ENCODE results near the gene AQP11. TPM values are rescaled to one million over a fixed set of nuclear protein-coding genes. Genes with fewer than 3 reads are reported as not detected.
A peak's percentile ranks its signal among the peaks of the same experiment; 100 is the strongest.

AQP11 gene
- polyA plus RNA-seq, 1 experiment: 1.2 TPM

DNA sequence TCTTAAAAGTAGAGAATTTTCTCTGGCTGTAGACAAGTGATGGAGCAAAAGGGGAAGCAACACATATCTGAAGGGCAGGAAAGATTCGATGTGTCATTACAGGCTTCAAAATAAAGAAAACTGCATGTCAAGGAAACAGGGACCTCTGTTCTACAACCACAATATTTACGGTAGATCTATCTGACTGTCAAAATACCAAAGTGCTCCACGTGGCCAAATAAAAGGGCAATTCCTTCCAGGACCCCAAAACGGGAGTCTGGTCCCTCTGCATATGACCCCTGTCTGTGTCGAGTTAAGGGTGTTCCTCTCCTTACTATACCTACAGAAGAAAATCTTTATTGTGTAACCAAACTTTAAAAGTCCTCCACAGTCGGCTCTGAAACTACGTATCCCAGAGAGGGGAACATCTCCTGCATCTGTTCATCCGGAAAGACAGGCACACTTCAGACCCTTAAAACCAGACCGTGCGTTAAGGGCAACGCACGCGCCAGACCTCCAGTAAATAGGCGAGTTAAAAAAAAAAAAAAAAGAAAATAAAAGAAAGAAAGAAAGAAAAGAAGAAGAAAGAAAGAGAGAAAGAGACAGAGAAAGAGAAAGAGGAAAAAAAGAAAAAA is 47.1 kb downstream of the AQP11 start:
- TF ChIP-seq, protein P1, sequence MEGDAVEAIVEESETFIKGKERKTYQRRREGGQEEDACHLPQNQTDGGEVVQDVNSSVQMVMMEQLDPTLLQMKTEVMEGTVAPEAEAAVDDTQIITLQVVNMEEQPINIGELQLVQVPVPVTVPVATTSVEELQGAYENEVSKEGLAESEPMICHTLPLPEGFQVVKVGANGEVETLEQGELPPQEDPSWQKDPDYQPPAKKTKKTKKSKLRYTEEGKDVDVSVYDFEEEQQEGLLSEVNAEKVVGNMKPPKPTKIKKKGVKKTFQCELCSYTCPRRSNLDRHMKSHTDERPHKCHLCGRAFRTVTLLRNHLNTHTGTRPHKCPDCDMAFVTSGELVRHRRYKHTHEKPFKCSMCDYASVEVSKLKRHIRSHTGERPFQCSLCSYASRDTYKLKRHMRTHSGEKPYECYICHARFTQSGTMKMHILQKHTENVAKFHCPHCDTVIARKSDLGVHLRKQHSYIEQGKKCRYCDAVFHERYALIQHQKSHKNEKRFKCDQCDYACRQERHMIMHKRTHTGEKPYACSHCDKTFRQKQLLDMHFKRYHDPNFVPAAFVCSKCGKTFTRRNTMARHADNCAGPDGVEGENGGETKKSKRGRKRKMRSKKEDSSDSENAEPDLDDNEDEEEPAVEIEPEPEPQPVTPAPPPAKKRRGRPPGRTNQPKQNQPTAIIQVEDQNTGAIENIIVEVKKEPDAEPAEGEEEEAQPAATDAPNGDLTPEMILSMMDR (IDR thresholded peaks at IDR 0.05; ENCODE audit: insufficient read depth, low read depth, low read length): no peak
- DNase-seq (ENCODE audit: low read depth): no peak
- CTCF ChIA-PET: no interaction called here
- H3K4me3 ChIP-seq (ENCODE audit: low read depth, low read length): peak overlapping the region; percentile 66
- POLR2A ChIA-PET: no interaction called here
- no peaks in the 10 kb centered on the region for H3K27me3 ChIP-seq (ENCODE audit: control insufficient read depth, insufficient read depth, low read length)
- no peaks in the 10 kb centered on the region for H3K36me3 ChIP-seq (ENCODE audit: control insufficient read depth, insufficient read depth, low read length)

DNA sequence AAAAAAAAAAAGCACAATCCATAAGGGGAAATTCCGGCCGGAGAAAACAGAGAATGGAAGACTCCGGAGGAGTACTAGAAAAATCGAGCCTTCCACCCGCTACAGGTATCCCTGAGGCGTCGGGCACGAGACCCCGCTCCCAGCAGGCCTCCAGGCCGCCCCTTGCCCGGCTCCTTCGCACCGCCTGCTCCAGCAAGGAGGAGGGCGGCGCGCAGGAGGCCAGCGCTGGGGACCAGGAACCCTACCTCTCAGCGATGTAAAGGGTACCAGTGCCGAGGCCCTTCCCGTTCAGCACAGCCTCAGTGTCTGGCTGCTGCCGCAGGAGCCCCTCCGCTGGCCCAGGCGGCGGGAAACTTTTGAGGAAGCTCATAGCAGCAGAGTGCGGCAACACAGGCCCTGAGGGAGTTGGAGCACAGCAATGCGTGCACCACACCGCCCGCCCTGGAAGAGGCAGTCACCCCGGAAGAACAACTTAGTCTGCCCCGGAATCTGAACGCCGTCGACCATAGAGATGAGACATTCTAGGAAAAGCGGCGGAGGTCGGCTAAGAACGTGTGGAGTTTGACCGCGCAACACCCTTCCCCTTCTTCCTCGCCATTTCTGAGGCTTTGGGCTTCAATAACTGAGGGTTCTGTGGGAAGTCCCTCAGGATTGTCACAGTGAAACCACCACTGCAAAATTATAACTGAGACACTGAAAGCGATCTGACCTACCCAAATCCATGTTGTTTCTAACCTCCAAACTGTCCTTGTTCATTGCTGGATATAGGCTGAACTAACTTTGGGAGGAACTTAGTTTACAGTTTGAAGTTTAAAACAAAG is 47.8 kb downstream of the AQP11 start, which contains the start of gene CLNS1A:
Gene CLNS1A, minus strand, starts transcription at position 450 of the 821 bp plus-strand sequence. Its CDS starts 80 bp downstream, at position 370.
- POLR2A ChIA-PET: no interaction called here
- DNase-seq (ENCODE audit: low read depth): peak; percentile 46
- Histone ChIP-seq H3K4me3 (ENCODE audit: low read depth, low read length) (peak within 1 kb of the TSS; percentile 66), H3K36me3 (ENCODE audit: control insufficient read depth, insufficient read depth, low read length) (no peaks in the 10 kb centered on the region), H3K27me3 (ENCODE audit: control insufficient read depth, insufficient read depth, low read length) (no peaks in the 10 kb centered on the region)
- TF ChIP-seq, protein P1 (IDR thresholded peaks at IDR 0.05; ENCODE audit: insufficient read depth, low read depth, low read length): peak; percentile 11; the same call in 1 of the 2 replicates
- CTCF ChIA-PET: no interaction called here

DNA sequence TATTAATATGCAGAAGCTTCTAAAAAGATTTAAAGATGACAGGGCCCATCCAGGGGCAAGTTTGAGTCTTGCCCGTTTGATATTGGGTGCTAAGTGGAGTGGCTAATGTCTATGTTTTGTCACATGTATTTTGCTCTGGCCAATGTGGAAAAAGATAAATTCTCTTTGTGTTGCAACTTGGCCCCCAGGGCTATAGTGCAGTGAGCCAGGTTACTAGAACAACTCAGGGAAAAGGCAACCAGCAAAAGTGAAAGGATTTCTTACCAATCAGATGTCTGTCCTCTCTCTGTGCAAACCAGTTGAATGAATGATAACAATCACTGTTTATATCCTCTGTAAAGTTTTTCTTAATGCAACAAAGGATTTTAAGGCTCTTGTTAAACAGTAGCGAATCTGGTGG is 52.5 kb downstream of the AQP11 start:
- TF ChIP-seq, protein P1 (IDR thresholded peaks at IDR 0.05; ENCODE audit: insufficient read depth, low read depth, low read length): no peak
- ChIA-PET CTCF (no interaction called here), POLR2A (no interaction called here)
- no peaks in the 10 kb centered on the region for H3K27me3 ChIP-seq (ENCODE audit: control insufficient read depth, insufficient read depth, low read length)
- no peaks in the 10 kb centered on the region for H3K36me3 ChIP-seq (ENCODE audit: control insufficient read depth, insufficient read depth, low read length)
- no peak for DNase-seq (ENCODE audit: low read depth)
- H3K4me3 ChIP-seq (ENCODE audit: low read depth, low read length): no peak overlapping the region

- no peaks in the 10 kb centered on the region for H3K27me3 ChIP-seq (ENCODE audit: control insufficient read depth, insufficient read depth, low read length)
- H3K36me3 ChIP-seq (ENCODE audit: control insufficient read depth, insufficient read depth, low read length): no peaks in the 10 kb centered on the region
- ChIA-PET CTCF (interaction anchor here (0.9 kb wide), 1 partner anchor 25 kb away, joined by 3 read pairs; no protein-coding TSS in a partner anchor), POLR2A (no interaction called here)
- DNase-seq (ENCODE audit: low read depth): no peak
- H3K4me3 ChIP-seq (ENCODE audit: low read depth, low read length): no peak overlapping the region
- TF ChIP-seq, protein P1 (IDR thresholded peaks at IDR 0.05; ENCODE audit: insufficient read depth, low read depth, low read length): no peak
Measured at GRCh38 chr11:77644887-77645286, 55.1 kb downstream of the AQP11 start.

DNA sequence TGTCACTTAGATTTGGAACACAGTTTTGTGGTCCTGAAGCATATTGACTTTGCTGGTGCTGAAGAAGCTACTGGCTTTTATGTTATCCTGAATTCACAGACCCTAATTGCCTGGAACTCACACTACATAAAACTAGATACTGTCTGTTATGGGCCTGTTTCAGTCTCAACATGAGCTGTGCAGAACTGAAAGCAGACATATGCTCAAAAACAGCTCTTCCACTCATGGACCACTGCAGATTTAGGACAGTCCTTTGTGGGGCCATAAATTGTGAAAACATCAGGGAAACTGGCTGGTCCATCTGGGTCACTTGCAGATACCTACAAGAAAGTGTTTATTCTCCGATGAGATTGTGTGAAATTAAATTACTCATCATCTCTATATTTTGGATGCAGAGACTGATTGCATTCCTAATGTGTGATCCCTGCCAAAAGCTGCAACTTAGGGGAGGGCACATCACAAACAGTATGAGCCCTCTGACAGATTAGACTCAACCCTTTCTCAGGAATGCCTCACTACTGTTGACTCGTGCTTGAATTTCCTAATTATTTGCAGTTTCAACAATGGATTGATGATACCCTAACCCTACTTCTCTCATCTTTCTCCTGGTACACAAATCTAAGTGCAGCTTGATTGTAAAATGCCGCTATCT is 58.0 kb downstream of the AQP11 start:
- H3K36me3 ChIP-seq (ENCODE audit: control insufficient read depth, insufficient read depth, low read length): no peaks in the 10 kb centered on the region
- CTCF ChIA-PET: no interaction called here
- DNase-seq (ENCODE audit: low read depth): no peak
- H3K27me3 ChIP-seq (ENCODE audit: control insufficient read depth, insufficient read depth, low read length): no peaks in the 10 kb centered on the region
- H3K4me3 ChIP-seq (ENCODE audit: low read depth, low read length): no peak overlapping the region
- POLR2A ChIA-PET: no interaction called here
- TF ChIP-seq, protein P1 (IDR thresholded peaks at IDR 0.05; ENCODE audit: insufficient read depth, low read depth, low read length): no peak

Measured in BJ (cell line).